OCI-LY7 (cell line): ENCODE data around the gene ZMIZ1. TPM values are rescaled to one million over a fixed set of nuclear protein-coding genes. Genes with fewer than 3 reads are reported as not detected.

Source experiments
- BruUV-seq: library from RNA; stranded (reverse); fragments of 400-500 nt; replicated peaks from 2 replicates; lab custom pipeline; 2021; lab: Mats Ljungman, UMichigan
- CTCF ChIA-PET: fragments of 300-600 bp; sonication (Branson Sonifier 250); formaldehyde crosslinking; loops from one replicate; lab custom pipeline; 2022; ENCODE audit warnings: antibody characterized with exemption; ENCODE audit not compliant: unreplicated experiment; lab: Charles Lee
- POLR2A ChIA-PET: fragments of 300-600 bp; sonication (Branson Sonifier 250); formaldehyde crosslinking; loops from one replicate; lab custom pipeline; 2022; ENCODE audit warnings: antibody characterized with exemption; lab: Charles Lee
- DNase-seq: peaks from one replicate; pipeline ENCODE4 v3.0.0-alpha.2; 2015; ENCODE audit warnings: low spot score
- H2AFZ ChIP-seq: fragments of 200-600 bp; sonication (generic), shearing (Covaris generic); 2 replicates; pipeline ENCODE4 v1.6.1; 2014; ENCODE audit warnings: mild to moderate bottlenecking, antibody characterized with exemption, low read length, moderate library complexity
- H3K27ac ChIP-seq: fragments of 200-600 bp; sonication (generic); 2 replicates; pipeline ENCODE4 v1.5.1; 2014; ENCODE audit warnings: mixed run types, low read depth, mild to moderate bottlenecking, moderate library complexity, low read length, inconsistent platforms; ENCODE audit not compliant: poor library complexity, severe bottlenecking
- H3K36me3 ChIP-seq: fragments of 200-600 bp; sonication (generic); 2 replicates; pipeline ENCODE4 v1.6.1; 2014; ENCODE audit warnings: mild to moderate bottlenecking, antibody characterized with exemption, low read length, moderate library complexity, mixed read lengths; ENCODE audit not compliant: insufficient read depth
- H3K4me1 ChIP-seq: fragments of 200-600 bp; sonication (generic); 2 replicates; pipeline ENCODE4 v1.5.1; 2014; ENCODE audit warnings: mild to moderate bottlenecking, low read length; ENCODE audit not compliant: insufficient read depth, poor library complexity, severe bottlenecking
- H3K4me2 ChIP-seq: fragments of 200-600 bp; sonication (generic); 2 replicates; pipeline ENCODE4 v1.6.1; 2014; ENCODE audit warnings: mild to moderate bottlenecking, low read length
- H3K4me3 ChIP-seq: fragments of 200-600 bp; sonication (generic); 2 replicates; pipeline ENCODE4 v1.5.1; 2014; ENCODE audit warnings: mild to moderate bottlenecking, low read depth, low read length; ENCODE audit not compliant: poor library complexity, severe bottlenecking
- H3K79me2 ChIP-seq: fragments of 200-600 bp; sonication (generic); 2 replicates; pipeline ENCODE4 v1.6.1; 2016; ENCODE audit warnings: low read depth, mild to moderate bottlenecking, low read length, moderate library complexity, mixed read lengths; ENCODE audit not compliant: insufficient read depth
- H3K9me2 ChIP-seq: fragments of 200-600 bp; sonication (generic); 2 replicates; pipeline ENCODE4 v1.6.1; 2016; ENCODE audit warnings: mild to moderate bottlenecking, low read length, mixed read lengths; ENCODE audit not compliant: insufficient read depth
- H3K9me3 ChIP-seq: fragments of 200-600 bp; sonication (generic); 2 replicates; pipeline ENCODE4 v1.6.1; 2014; ENCODE audit warnings: mild to moderate bottlenecking, mixed run types, low read length, mixed read lengths
- H4K20me1 ChIP-seq: fragments of 200-600 bp; sonication (generic); 2 replicates; pipeline ENCODE4 v1.6.1; 2014; ENCODE audit warnings: mild to moderate bottlenecking, antibody characterized with exemption, low read length, moderate library complexity, mixed read lengths; ENCODE audit not compliant: insufficient read depth
- CTCF ChIP-seq: fragments of 200-600 bp; sonication (generic); conservative IDR thresholded peaks from 2 replicates; pipeline ENCODE4 v1.5.1; 2014; ENCODE audit warnings: mild to moderate bottlenecking, antibody characterized with exemption, low read length, moderate library complexity, mixed read lengths
- EZH2phosphoT487 ChIP-seq: fragments of 200-600 bp; sonication (generic); IDR thresholded peaks from 2 replicates; pipeline ENCODE4 v1.6.1; 2018; ENCODE audit warnings: low read depth, borderline replicate concordance, mild to moderate bottlenecking, mixed run types, antibody characterized with exemption, low read length, moderate library complexity, mixed read lengths
- intact Hi-C: fragments of 100-400 bp; cut with micrococcal nuclease; formaldehyde crosslinking; loops from one replicate; pipeline ENCODE4 v1.10.0; 2022; ENCODE audit not compliant: unreplicated experiment
- total RNA-seq, 2 experiments: library from RNA; depleted of rRNA in 1 of 2; stranded (reverse); fragments of >200 nt in 1 of 2; shearing (Covaris generic) in 1 of 2; gene quantifications; 2 replicates each; pipeline ENCODE4 v1.2.3, GENCODE V29; 2014 to 2022

ZMIZ1 gene
- total RNA-seq, 2 experiments from 2014 or later = 20.4 to 66.9 TPM

GRCh38 chr10:79200346-79200745 lies 131.6 kb downstream of the ZMIZ1 start:
- Histone ChIP-seq H3K4me2 (no peak overlapping the region), H3K27ac (no peak overlapping the region), H2AFZ (no peak overlapping the region), H3K4me3 (no peak overlapping the region), H3K36me3 (no peaks in the 10 kb centered on the region), H3K9me3 (no peaks in the 10 kb centered on the region), H3K9me2 (no peaks in the 10 kb centered on the region), H3K4me1 (peaks cover under 1% of the 10 kb centered on the region), H4K20me1 (no peaks in the 10 kb centered on the region), H3K79me2 (no peaks in the 10 kb centered on the region)
- CTCF ChIA-PET = no interaction called here
- intact Hi-C loops = no loop called here
- BruUV-seq = no TSS peak
- POLR2A ChIA-PET = no interaction called here
- TF ChIP-seq CTCF = no peak
- no peak for TF ChIP-seq EZH2phosphoT487
- no peak for DNase-seq

GRCh38 chr10:79201706-79202105 lies 132.9 kb downstream of the ZMIZ1 start:
- intact Hi-C loops = no loop called here
- DNase-seq = no peak
- Histone ChIP-seq H3K9me3 (no peaks in the 10 kb centered on the region), H3K4me3 (no peak overlapping the region), H3K9me2 (no peaks in the 10 kb centered on the region), H3K79me2 (no peaks in the 10 kb centered on the region), H3K27ac (no peak overlapping the region), H3K4me1 (peaks cover 5% of the 10 kb centered on the region), H3K36me3 (no peaks in the 10 kb centered on the region), H3K4me2 (no peak overlapping the region), H2AFZ (no peak overlapping the region), H4K20me1 (no peaks in the 10 kb centered on the region)
- TF ChIP-seq CTCF (no peak), EZH2phosphoT487 (no peak)
- CTCF ChIA-PET = interaction anchor here (0.8 kb wide), 1 partner anchor 46 kb away, joined by 3 read pairs; no protein-coding TSS in a partner anchor
- BruUV-seq = no TSS peak
- POLR2A ChIA-PET = interaction anchor here (0.6 to 0.7 kb wide), 2 partner anchors 308 to 381 kb away, joined by 3 to 4 read pairs; no protein-coding TSS in a partner anchor

GRCh38 chr10:79202188-79203013 lies 133.6 kb downstream of the ZMIZ1 start:
- Histone ChIP-seq H3K79me2 (no peaks in the 10 kb centered on the region), H3K4me3 (no peak overlapping the region), H3K9me3 (no peaks in the 10 kb centered on the region), H2AFZ (no peak overlapping the region), H3K4me2 (no peak overlapping the region), H4K20me1 (no peaks in the 10 kb centered on the region), H3K9me2 (no peaks in the 10 kb centered on the region), H3K36me3 (no peaks in the 10 kb centered on the region), H3K4me1 (peaks cover 5% of the 10 kb centered on the region), H3K27ac (no peak overlapping the region)
- DNase-seq = peak; percentile 71
- TF ChIP-seq EZH2phosphoT487 (no peak), CTCF (peak; percentile 85)
- no TSS peak for BruUV-seq
- ChIA-PET POLR2A (interaction anchor here (0.7 kb wide), 2 partner anchors 284 to 309 kb away, joined by 3 read pairs; no protein-coding TSS in a partner anchor), CTCF (interaction anchor here (0.6 to 1.3 kb wide), 5 partner anchors 9 to 1156 kb away, joined by 3 to 4 read pairs (median 3); no protein-coding TSS in a partner anchor)
- intact Hi-C loops = no loop called here
